Esophagus mucosa (tissue), 1 donor: ENCODE results near the gene TSPAN1. TPM values are rescaled to one million over a fixed set of nuclear protein-coding genes. Genes with fewer than 3 reads are reported as not detected.
A peak's percentile ranks its signal among the peaks of the same experiment; 100 is the strongest.
"Not testable (repeated sequence)": the region's sequence is repeated elsewhere in the genome, so short reads cannot be mapped to it uniquely, and the experiment has no call there.

Experiments
- ATAC-seq: fragments of 200-7000 bp; cut with Tn5 transposase; one replicate; pipeline ENCODE4 v1.9.1; 2020
- total RNA-seq: library from RNA; stranded (reverse); gene quantifications from one replicate; pipeline ENCODE4 v1.2.4, GENCODE V29; 2023
- donor health status: DM: yes; HTN: yes; CAD: no.

The TSPAN1 gene
- total RNA-seq, 1 donor from 2014 or later = 4.7 TPM

DNA sequence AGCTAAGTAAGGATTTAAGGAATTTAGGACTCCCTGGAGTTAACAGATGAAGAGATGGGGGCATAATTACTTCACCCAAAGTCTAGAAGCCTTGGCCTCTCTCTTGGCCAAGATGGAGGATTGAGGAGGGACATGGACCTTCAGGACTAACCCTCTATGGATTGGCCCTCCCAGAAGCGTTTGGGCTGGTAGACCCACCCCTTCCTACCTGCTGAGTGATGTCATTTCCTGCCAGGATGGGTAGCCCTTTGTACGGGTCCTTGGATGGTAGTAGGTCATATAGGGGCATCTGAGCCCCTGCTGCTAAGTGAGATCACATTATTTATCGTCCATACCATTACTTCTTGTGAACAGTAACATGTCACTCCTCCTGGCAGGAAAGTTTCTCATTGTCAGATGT lies 45.9 kb downstream of the TSPAN1 start:
- ATAC-seq = no peak

DNA sequence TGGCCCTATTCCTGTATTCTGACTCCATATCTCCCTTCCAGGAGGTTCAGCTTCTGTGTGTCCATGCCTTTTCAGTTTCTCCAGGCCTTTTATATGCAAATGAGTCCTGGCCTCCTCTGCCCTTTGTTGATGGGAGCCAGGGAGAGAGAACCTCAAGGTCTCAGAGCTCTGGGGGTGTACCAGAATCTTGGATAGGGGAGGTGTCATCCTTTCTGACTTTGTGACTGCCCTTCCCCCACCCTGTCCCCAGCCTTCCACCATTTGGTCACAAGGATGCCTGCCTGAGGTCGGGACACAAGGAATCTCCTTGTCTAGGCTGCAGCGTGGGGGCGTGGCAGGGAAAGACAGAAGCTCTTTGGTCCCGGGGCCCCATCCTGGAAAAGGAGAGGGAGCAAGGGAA lies 46.9 kb downstream of the TSPAN1 start:
- no peak for ATAC-seq

DNA sequence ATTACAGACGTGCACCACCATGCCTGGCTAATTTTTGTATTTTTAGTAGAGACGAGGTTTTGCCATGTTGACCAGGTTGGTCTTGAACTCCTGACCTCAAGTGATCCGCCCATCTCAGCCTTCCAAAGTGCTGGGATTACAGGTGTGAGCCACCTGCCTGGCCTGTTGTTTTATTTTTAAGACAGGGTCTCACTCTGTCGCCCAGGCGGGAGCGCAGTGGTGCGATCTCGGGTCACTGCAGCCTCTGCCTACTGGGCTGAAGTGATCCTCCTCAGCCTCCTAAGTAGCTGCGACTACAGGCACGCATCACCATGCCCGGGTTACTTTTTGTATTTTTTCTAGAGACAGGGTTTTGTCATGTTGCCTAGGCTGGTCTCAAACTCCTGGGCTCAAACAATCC lies 48.2 kb downstream of the TSPAN1 start:
- not testable (repeated sequence) for ATAC-seq

DNA sequence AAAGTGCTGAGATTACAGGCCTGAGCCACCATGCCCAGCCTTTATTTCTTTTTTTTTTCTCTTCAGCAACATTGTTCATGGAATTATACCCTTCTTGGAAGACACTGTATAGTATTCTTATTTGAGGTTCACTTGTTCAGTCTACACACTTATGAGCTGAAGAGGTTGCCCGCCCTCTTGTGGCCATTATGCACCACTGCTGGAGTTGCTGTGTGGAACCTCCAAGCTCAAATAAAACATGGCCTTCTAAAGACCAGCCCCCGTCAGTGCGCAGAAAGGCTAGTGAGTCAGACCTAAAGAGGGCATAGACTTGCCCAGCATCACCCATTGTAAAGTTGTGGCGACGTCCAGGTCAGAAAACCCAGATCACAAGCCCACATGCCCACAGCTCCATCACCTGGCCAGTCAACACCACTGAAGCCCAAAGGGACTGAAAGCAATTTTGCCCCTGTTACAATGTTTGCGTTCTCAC lies 48.6 kb downstream of the TSPAN1 start:
- ATAC-seq = peak; percentile 80

DNA sequence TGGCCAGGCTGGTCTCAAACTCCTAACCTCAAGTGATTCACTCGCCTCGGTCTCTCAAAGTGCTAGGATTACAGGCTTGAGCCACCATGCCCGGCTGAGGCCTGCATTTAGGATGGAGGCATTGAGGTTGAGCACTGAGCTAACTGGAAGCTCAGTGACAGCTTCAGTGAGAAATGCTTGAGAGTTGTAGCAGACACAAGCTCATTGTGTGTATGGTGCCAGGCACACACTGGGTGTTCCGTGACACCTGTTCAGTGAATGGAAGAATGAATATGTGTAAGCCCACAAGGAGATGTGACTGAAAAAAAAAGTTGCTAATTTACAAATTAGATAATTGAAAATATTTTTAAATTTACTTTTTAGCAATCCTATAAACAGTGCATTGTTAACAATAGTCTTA lies 50.1 kb downstream of the TSPAN1 start:
- ATAC-seq = no peak

DNA sequence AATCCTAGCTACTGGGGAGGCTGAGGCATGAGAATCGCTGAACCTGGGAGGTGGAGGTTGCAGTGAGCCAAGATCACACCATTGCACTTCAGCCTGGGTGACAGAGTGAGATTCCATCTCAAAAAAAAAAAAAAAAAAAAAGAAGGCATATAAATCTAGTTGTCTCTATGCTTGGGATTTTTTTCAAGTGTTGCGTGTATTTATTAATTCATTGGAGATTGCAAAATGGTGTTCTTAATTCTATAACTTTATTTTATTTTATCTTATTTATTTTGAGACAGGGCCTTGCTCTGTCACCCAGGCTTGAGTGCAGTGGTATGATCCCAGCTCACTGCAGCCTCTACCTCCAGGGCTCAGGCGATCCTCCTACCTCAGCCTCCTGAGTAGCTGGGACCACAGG lies 56.3 kb downstream of the TSPAN1 start:
- not testable (repeated sequence) for ATAC-seq

Other genes with a start within 250 kb of the TSPAN1 start
- 5.5 TPM for gene PIK3R3, start 42.5 kb upstream of the TSPAN1 start, total RNA-seq
- not detected for gene P3R3URF, start 1.4 kb downstream of the TSPAN1 start, total RNA-seq
- gene POMGNT1, start 23.3 kb downstream of the TSPAN1 start, total RNA-seq = 28.3 TPM
- 1.7 TPM for gene LURAP1, start 28.2 kb downstream of the TSPAN1 start, total RNA-seq
- 5.2 TPM for gene RAD54L, start 72.7 kb downstream of the TSPAN1 start, total RNA-seq
- 42.0 TPM for gene LRRC41, start 128.5 kb downstream of the TSPAN1 start, total RNA-seq
- gene UQCRH, start 128.6 kb downstream of the TSPAN1 start, total RNA-seq = 291 TPM
- gene NSUN4, start 165.7 kb downstream of the TSPAN1 start, total RNA-seq = 18.5 TPM
- 8.7 TPM for gene FAAH, start 219.2 kb downstream of the TSPAN1 start, total RNA-seq